ENCODE measurements around the gene EFCAB3. TPM values are rescaled to one million over a fixed set of nuclear protein-coding genes. Genes with fewer than 3 reads are reported as not detected.
"Not testable (repeated sequence)": the region's sequence is repeated elsewhere in the genome, so short reads cannot be mapped to it uniquely, and the experiment has no call there.

The EFCAB3 gene
- total RNA-seq, 1 donor from 2014 or later: not detected

GRCh38 chr17:62381561-62381960 is 1.2 kb downstream of the EFCAB3 start:
- no peak for DNase-seq (ENCODE audit: low read depth, low spot score)
- no peaks in the 10 kb centered on the region for H3K4me1 Mint-ChIP-seq
- H3K27me3 Mint-ChIP-seq (ENCODE audit: low read depth): peaks cover 51% of the 10 kb centered on the region
- H3K4me3 Mint-ChIP-seq: no peak overlapping the region
- no peaks in the 10 kb centered on the region for H3K9me3 Mint-ChIP-seq
- no peaks in the 10 kb centered on the region for H3K36me3 Mint-ChIP-seq (ENCODE audit: low read depth)
- no peak overlapping the region for H3K27ac Mint-ChIP-seq (ENCODE audit: unreplicated experiment)
- TF ChIP-seq, protein P1, sequence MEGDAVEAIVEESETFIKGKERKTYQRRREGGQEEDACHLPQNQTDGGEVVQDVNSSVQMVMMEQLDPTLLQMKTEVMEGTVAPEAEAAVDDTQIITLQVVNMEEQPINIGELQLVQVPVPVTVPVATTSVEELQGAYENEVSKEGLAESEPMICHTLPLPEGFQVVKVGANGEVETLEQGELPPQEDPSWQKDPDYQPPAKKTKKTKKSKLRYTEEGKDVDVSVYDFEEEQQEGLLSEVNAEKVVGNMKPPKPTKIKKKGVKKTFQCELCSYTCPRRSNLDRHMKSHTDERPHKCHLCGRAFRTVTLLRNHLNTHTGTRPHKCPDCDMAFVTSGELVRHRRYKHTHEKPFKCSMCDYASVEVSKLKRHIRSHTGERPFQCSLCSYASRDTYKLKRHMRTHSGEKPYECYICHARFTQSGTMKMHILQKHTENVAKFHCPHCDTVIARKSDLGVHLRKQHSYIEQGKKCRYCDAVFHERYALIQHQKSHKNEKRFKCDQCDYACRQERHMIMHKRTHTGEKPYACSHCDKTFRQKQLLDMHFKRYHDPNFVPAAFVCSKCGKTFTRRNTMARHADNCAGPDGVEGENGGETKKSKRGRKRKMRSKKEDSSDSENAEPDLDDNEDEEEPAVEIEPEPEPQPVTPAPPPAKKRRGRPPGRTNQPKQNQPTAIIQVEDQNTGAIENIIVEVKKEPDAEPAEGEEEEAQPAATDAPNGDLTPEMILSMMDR (conservative IDR thresholded peaks at IDR 0.05): no peak

DNA sequence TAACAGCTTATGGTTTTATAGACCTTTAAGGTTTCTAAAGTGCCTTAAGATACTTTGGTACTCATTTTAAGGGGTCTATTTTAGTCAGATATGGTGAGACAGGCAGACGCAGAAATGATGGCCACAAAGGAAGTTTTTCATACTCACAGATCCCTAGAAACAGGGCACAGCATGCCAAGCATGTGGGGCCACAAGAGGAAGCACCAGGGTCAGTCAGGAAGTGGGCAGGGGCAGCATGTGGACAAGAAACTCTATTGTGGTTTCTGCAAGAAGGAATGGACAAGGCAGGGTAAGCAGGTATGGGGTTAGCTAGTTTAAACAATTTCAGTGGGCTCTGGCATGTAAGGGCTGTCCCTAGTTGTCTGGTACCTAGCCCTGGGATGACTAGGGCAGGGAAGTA is 8.5 kb downstream of the EFCAB3 start:
- TF ChIP-seq, protein P1 (conservative IDR thresholded peaks at IDR 0.05): no peak
- Mint-ChIP-seq H3K4me3 (no peak overlapping the region), H3K27ac (ENCODE audit: unreplicated experiment) (no peak overlapping the region), H3K4me1 (no peaks in the 10 kb centered on the region), H3K27me3 (ENCODE audit: low read depth) (peaks cover 41% of the 10 kb centered on the region), H3K9me3 (no peaks in the 10 kb centered on the region), H3K36me3 (ENCODE audit: low read depth) (no peaks in the 10 kb centered on the region)
- DNase-seq (ENCODE audit: low read depth, low spot score): no peak

DNA sequence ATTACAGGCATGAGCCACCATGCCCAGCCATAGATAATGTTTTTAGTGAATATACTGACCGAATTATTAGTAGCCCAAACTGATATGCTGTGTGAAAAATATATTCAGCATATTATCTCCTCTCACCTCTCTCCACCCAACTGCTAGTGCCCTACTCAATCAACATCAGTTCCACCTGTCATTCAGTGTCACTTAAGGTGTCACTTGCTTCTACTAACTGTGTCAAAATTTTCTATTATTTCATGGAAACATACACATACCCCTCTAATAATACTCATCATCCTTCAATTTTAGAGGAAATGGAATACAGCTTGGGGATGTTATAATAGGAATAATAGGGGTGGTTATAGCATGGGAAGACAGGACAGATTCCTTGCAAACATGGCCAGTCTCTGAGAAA is 12.6 kb downstream of the EFCAB3 start:
- no peak for DNase-seq (ENCODE audit: low read depth, low spot score)
- peaks cover 54% of the 10 kb centered on the region for H3K27me3 Mint-ChIP-seq (ENCODE audit: low read depth)
- TF ChIP-seq, protein P1 (conservative IDR thresholded peaks at IDR 0.05): no peak
- no peaks in the 10 kb centered on the region for H3K4me1 Mint-ChIP-seq
- H3K36me3 Mint-ChIP-seq (ENCODE audit: low read depth): no peaks in the 10 kb centered on the region
- H3K27ac Mint-ChIP-seq (ENCODE audit: unreplicated experiment): no peak overlapping the region
- H3K4me3 Mint-ChIP-seq: no peak overlapping the region
- no peaks in the 10 kb centered on the region for H3K9me3 Mint-ChIP-seq

DNA sequence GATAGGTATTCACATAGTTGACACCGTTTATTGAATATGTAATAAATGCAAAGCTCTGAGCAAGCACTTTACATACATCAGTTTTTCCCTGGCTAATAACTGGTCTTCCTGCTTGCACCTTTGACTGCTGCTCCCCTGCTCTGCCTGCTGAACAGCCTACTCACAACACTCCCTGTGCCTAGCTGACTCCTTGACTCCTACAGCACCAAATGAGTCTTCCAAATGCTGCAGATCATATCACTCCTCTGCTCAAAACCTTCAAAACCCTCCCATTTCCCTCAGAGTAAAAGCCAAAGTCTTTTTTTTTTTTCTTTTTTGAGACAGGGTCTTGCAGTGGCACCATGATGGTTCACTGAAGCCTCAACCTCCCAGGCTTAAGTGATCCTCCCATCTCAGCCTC is 18.5 kb downstream of the EFCAB3 start:
- Mint-ChIP-seq H3K27me3 (ENCODE audit: low read depth) (peaks cover 37% of the 10 kb centered on the region), H3K4me3 (no peak overlapping the region), H3K36me3 (ENCODE audit: low read depth) (no peaks in the 10 kb centered on the region), H3K9me3 (peaks cover 5% of the 10 kb centered on the region), H3K4me1 (no peaks in the 10 kb centered on the region), H3K27ac (ENCODE audit: unreplicated experiment) (no peak overlapping the region)
- TF ChIP-seq, protein P1 (conservative IDR thresholded peaks at IDR 0.05): no peak
- no peak for DNase-seq (ENCODE audit: low read depth, low spot score)

- no peaks in the 10 kb centered on the region for H3K36me3 Mint-ChIP-seq (ENCODE audit: low read depth)
- H3K4me1 Mint-ChIP-seq: no peaks in the 10 kb centered on the region
- no peak for DNase-seq (ENCODE audit: low read depth, low spot score)
- TF ChIP-seq, protein P1 (conservative IDR thresholded peaks at IDR 0.05): no peak
- H3K9me3 Mint-ChIP-seq: peaks cover 5% of the 10 kb centered on the region
- H3K27me3 Mint-ChIP-seq (ENCODE audit: low read depth): peaks cover 25% of the 10 kb centered on the region
- no peak overlapping the region for H3K4me3 Mint-ChIP-seq
- no peak overlapping the region for H3K27ac Mint-ChIP-seq (ENCODE audit: unreplicated experiment)
These were observed 25.1 kb downstream of the EFCAB3 start for GRCh38 chr17:62405451-62405850.

DNA sequence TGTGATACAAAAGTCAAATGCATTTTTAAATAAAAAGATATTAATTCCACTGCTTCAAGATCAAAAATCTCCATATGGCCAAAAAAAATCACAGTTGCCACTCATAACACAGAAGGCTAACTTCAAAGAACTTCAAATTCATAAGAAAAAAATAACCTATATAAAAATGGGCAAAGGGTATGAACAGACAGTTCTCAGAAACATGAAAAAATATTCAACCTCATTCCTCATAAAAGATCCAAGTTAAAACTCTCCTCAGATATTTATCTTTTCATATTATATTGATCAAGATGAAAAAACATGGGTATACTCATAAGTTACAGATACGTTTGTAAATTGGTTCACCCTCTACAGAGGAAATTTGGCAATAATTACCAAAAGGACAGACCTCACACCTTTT is 32.7 kb downstream of the EFCAB3 start:
- not testable (repeated sequence) for H3K9me3 Mint-ChIP-seq; H3K36me3 Mint-ChIP-seq (ENCODE audit: low read depth); H3K27ac Mint-ChIP-seq (ENCODE audit: unreplicated experiment); H3K4me3 Mint-ChIP-seq; H3K4me1 Mint-ChIP-seq; DNase-seq (ENCODE audit: low read depth, low spot score)
- peaks cover 53% of the 10 kb centered on the region for H3K27me3 Mint-ChIP-seq (ENCODE audit: low read depth)
